Measurements from ENCODE around the gene STOX2. TPM values are rescaled to one million over a fixed set of nuclear protein-coding genes. Genes with fewer than 3 reads are reported as not detected.

The STOX2 gene
- total RNA-seq, 2 experiments from 2014 or later, result not detected

DNA sequence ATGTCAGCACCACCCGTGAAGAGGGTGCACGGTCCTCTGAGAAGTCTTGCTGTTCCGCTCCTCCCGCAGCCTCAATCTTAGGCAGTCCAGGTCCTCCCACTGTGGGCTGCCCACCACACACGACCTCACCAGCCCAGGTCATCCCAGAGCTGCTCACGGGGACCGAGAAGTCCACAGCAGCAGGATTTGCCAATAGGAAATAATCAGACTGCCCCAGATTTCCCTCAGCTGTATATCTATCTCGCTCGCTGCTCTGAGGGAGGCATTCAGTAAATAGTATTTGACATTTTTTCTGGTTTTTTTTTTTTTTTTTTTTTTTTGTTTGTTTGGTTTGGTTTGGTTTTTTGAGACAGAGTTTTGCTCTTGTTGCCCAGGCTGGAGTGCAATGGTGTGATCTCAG, 83.8 kb downstream of the STOX2 start:
- DNase-seq (no peak), ATAC-seq (no peak)
- CTCF ChIA-PET, result no interaction called here
- Mint-ChIP-seq H3K27me3 (peaks cover 2% of the 10 kb centered on the region), H3K4me3 (no peak overlapping the region), H3K9me3 (no peaks in the 10 kb centered on the region), H3K36me3 (ENCODE audit: low read depth) (no peaks in the 10 kb centered on the region), H3K4me1 (ENCODE audit: low read depth) (no peaks in the 10 kb centered on the region), H3K27ac (no peak overlapping the region)
- intact Hi-C loops (cut with micrococcal nuclease), result no loop called here
- no peak for TF ChIP-seq CTCF (IDR thresholded peaks at IDR 0.05)
- POLR2A ChIA-PET, result no interaction called here

DNA sequence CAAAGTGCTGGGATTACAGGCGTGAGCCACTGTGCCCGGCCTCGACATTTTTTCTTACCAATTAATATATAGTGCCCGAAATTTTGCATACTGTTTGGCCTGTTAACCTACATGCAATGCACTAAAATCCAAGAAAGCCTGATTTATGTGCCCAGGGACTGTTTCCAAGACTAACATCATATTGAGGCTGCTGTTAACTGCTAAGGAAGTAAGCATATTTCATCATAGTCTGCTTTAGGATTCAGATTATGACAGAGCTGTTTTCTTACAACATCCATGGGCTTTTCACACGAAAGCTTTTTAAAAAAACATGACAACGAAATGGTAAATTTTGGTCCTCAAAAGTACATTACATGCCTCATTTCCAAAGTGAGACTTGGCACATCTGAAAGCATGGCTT, 84.4 kb downstream of the STOX2 start:
- ATAC-seq, result no peak
- intact Hi-C loops (cut with micrococcal nuclease), result no loop called here
- CTCF ChIA-PET, result no interaction called here

GRCh38 chr4:183989931-183990330, 84.8 kb downstream of the STOX2 start:
- CTCF ChIA-PET, result no interaction called here

More for the DNA sequence above, 84.4 kb downstream of the STOX2 start:
- Mint-ChIP-seq H3K27me3 (peaks cover 2% of the 10 kb centered on the region), H3K9me3 (no peaks in the 10 kb centered on the region), H3K4me3 (no peak overlapping the region), H3K36me3 (ENCODE audit: low read depth) (no peaks in the 10 kb centered on the region), H3K27ac (no peak overlapping the region), H3K4me1 (ENCODE audit: low read depth) (no peaks in the 10 kb centered on the region)
- POLR2A ChIA-PET, result no interaction called here
- TF ChIP-seq CTCF (IDR thresholded peaks at IDR 0.05), result no peak
- no peak for DNase-seq

DNA sequence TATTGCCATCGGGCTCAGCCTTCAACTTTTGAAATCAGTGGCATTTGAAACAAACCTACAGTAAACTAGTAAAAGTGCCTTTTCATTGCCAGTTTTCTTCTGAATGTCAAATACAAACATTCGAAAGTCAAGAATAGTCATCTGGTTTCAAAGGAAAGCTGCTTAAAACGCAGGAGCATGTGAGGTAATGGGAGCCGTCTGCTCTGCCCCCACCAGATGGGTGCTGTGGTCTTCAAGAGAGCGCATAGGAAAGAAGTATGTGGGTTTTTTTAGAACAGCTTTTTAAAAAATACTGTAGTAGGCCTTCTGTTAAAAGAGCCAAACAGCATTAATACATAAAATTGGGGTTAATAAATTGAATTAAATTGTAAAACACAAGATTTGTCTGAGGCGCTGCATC, 88.6 kb downstream of the STOX2 start:
- H3K4me1 Mint-ChIP-seq (ENCODE audit: low read depth), result no peaks in the 10 kb centered on the region
- ATAC-seq, result no peak
- no peaks in the 10 kb centered on the region for H3K9me3 Mint-ChIP-seq
- no peak overlapping the region for H3K27ac Mint-ChIP-seq
- no peak for TF ChIP-seq CTCF (IDR thresholded peaks at IDR 0.05)
- no peak overlapping the region for H3K4me3 Mint-ChIP-seq
- no peak for DNase-seq
- peaks cover 2% of the 10 kb centered on the region for H3K27me3 Mint-ChIP-seq
- no peaks in the 10 kb centered on the region for H3K36me3 Mint-ChIP-seq (ENCODE audit: low read depth)
- POLR2A ChIA-PET, result no interaction called here
- CTCF ChIA-PET, result no interaction called here
- intact Hi-C loops (cut with micrococcal nuclease), result no loop called here

More at GRCh38 chr4:183989931-183990330, 84.8 kb downstream of the STOX2 start:
- ATAC-seq (no peak), DNase-seq (no peak)
- no peak overlapping the region for H3K4me3 Mint-ChIP-seq
- H3K36me3 Mint-ChIP-seq (ENCODE audit: low read depth), result no peaks in the 10 kb centered on the region
- no peaks in the 10 kb centered on the region for H3K9me3 Mint-ChIP-seq
- intact Hi-C loops (cut with micrococcal nuclease), result no loop called here
- H3K27ac Mint-ChIP-seq, result no peak overlapping the region
- no peaks in the 10 kb centered on the region for H3K4me1 Mint-ChIP-seq (ENCODE audit: low read depth)
- H3K27me3 Mint-ChIP-seq, result peaks cover 2% of the 10 kb centered on the region
- POLR2A ChIA-PET, result no interaction called here
- no peak for TF ChIP-seq CTCF (IDR thresholded peaks at IDR 0.05)

GRCh38 chr4:183995570-183995969, 90.5 kb downstream of the STOX2 start:
- intact Hi-C loops (cut with micrococcal nuclease), result no loop called here
- no peak for ATAC-seq
- TF ChIP-seq CTCF (IDR thresholded peaks at IDR 0.05), result no peak
- POLR2A ChIA-PET, result no interaction called here
- DNase-seq, result no peak
- Mint-ChIP-seq H3K27ac (no peak overlapping the region), H3K4me1 (ENCODE audit: low read depth) (no peaks in the 10 kb centered on the region), H3K9me3 (no peaks in the 10 kb centered on the region), H3K36me3 (ENCODE audit: low read depth) (no peaks in the 10 kb centered on the region), H3K27me3 (no peaks in the 10 kb centered on the region), H3K4me3 (no peak overlapping the region)
- CTCF ChIA-PET, result no interaction called here

Data from activated CD8-positive, alpha-beta T cell treated with anti-CD3 and anti-CD28 coated beads for 36 hours (primary cell).